ENCODE data around the gene MYO1E. TPM values are rescaled to one million over a fixed set of nuclear protein-coding genes. Genes with fewer than 3 reads are reported as not detected.

MYO1E gene
- total and polyA plus RNA-seq, 10 donors, result 21.3 to 115 (median 65.6) TPM

GRCh38 chr15:59203657-59204056 lies 169.0 kb downstream of the MYO1E start:
- Histone ChIP-seq H3K9me3 (no peaks in the 10 kb centered on the region), H3K27ac (peak overlapping the region in 1 of 8 donors; percentile 3), H3K27me3 (replicated peaks in 1 of 7) (no peaks in the 10 kb centered on the region), H3K36me3 (peaks cover 0 to 99% (median 33%) of the 10 kb centered on the region in 6 donors), H3K4me1 (peaks cover 0 to 10% (median 0%) of the 10 kb centered on the region in 6 donors), H3K4me3 (no peak overlapping the region)
- intact Hi-C loops (cut with DNase I; ENCODE audit: low total_unique reads), result no loop called here
- TF ChIP-seq CTCF (IDR thresholded peaks at IDR 0.05 in 8 of 11, conservative IDR thresholded peaks at IDR 0.05 in 3 of 11) (no peak), POLR2A (IDR thresholded peaks at IDR 0.05) (no peak), POLR2AphosphoS5 (IDR thresholded peaks at IDR 0.05) (no peak)
- WGBS, 5 donors, result 62 to 77% (median 72%) methylated on average over 3 of the region's 3 CpGs
- DNase-seq, result no peak

GRCh38 chr15:59203008-59203407 lies 169.7 kb downstream of the MYO1E start:
- H3K27me3 ChIP-seq (replicated peaks in 1 of 7), result no peaks in the 10 kb centered on the region
- H3K9me3 ChIP-seq, result no peaks in the 10 kb centered on the region
- H3K4me3 ChIP-seq, result no peak overlapping the region
- no peak for TF ChIP-seq CTCF (IDR thresholded peaks at IDR 0.05 in 8 of 11, conservative IDR thresholded peaks at IDR 0.05 in 3 of 11)
- 94 to 96% (median 95%) methylated on average over 6 of the region's 6 CpGs for WGBS, 5 donors
- no peak overlapping the region for H3K27ac ChIP-seq
- intact Hi-C loops (cut with DNase I; ENCODE audit: low total_unique reads), result no loop called here
- H3K4me1 ChIP-seq, result peaks cover 0 to 10% (median 0%) of the 10 kb centered on the region in 6 donors
- H3K36me3 ChIP-seq, result peaks cover 0 to 96% (median 29%) of the 10 kb centered on the region in 6 donors
- DNase-seq, result no peak

- no peak overlapping the region for H3K4me3 ChIP-seq
- TF ChIP-seq CTCF (IDR thresholded peaks at IDR 0.05 in 8 of 11, conservative IDR thresholded peaks at IDR 0.05 in 3 of 11) (no peak), POLR2AphosphoS5 (IDR thresholded peaks at IDR 0.05) (no peak), POLR2A (IDR thresholded peaks at IDR 0.05) (no peak)
- peaks cover 0 to 10% (median 0%) of the 10 kb centered on the region in 6 donors for H3K4me1 ChIP-seq
- H3K27ac ChIP-seq, result no peak overlapping the region
- no peaks in the 10 kb centered on the region for H3K27me3 ChIP-seq (replicated peaks in 1 of 7)
- no peak for DNase-seq
- WGBS, 5 donors, result 94 to 97% (median 96%) methylated on average over 9 of the region's 9 CpGs
- H3K36me3 ChIP-seq, result peaks cover 0 to 74% (median 12%) of the 10 kb centered on the region in 6 donors
- no peaks in the 10 kb centered on the region for H3K9me3 ChIP-seq
- intact Hi-C loops (cut with DNase I; ENCODE audit: low total_unique reads), result no loop called here
These were observed 172.1 kb downstream of the MYO1E start for GRCh38 chr15:59200560-59200959.

GRCh38 chr15:59199626-59200465 lies 172.8 kb downstream of the MYO1E start:
- H3K36me3 ChIP-seq, result peaks cover 0 to 74% (median 15%) of the 10 kb centered on the region in 6 donors
- no peaks in the 10 kb centered on the region for H3K27me3 ChIP-seq (replicated peaks in 1 of 7)
- no peaks in the 10 kb centered on the region for H3K9me3 ChIP-seq
- peaks cover 0 to 10% (median 0%) of the 10 kb centered on the region in 6 donors for H3K4me1 ChIP-seq
- no peak overlapping the region for H3K4me3 ChIP-seq
- WGBS, 5 donors, result 89 to 96% (median 92%) methylated on average over 10 of the region's 10 CpGs
- intact Hi-C loops (cut with DNase I; ENCODE audit: low total_unique reads), result no loop called here
- DNase-seq, result no peak
- no peak overlapping the region for H3K27ac ChIP-seq
- TF ChIP-seq POLR2AphosphoS5 (IDR thresholded peaks at IDR 0.05) (no peak), CTCF (IDR thresholded peaks at IDR 0.05 in 8 of 11, conservative IDR thresholded peaks at IDR 0.05 in 3 of 11) (no peak), POLR2A (IDR thresholded peaks at IDR 0.05) (no peak)

Data from spleen (tissue), 11 donors.